Activated T-cell treated with anti-CD3 and anti-CD28 coated beads for 1 hour (primary cell): ENCODE data around the gene CD209.
A peak's percentile ranks its signal among the peaks of the same experiment; 100 is the strongest.

Experiments used
- DNase-seq: peaks from one replicate; pipeline ENCODE4 v3.0.0-alpha.2; 2020; ENCODE audit warnings: low read depth

The CD209 gene

DNA sequence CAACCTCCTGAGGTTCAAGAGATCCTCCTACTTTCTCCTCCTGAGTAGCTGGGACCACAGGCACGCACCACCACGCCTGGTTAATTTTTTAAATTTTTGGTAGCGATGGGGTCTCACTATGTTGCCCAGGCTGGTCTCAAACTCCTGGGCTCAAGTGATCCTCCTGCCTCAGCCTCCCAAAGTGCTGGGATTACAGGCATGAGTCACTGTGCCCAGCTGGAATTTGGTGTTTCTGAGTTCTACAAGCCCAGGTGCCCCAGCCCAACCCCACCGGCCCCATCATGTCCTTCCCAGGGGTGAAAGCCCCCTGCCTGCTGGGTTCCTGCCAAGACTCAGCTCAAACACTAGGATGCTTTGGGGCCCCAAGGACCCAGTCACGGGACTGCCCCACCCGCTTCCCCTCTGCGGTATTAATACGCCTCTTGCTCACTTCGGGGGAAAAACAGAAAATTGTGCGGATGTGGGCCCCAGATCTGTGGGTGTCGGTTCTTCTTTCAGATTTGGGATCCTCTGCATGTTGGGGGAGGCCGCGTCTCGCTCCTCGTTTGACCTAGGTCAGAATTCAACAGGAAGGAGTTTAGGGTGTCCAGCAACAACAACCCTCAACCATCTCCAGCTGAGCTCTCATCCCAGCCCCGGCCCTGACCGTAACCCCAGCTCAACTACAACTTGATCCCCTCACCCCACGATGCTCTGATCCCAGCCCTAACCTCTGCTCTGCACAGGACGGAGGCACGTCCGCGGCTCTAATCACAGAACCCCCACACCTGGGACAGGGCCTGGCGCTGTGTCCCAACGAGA lies 41.7 kb downstream of the CD209 start:
- DNase-seq = peak; percentile 55

DNA sequence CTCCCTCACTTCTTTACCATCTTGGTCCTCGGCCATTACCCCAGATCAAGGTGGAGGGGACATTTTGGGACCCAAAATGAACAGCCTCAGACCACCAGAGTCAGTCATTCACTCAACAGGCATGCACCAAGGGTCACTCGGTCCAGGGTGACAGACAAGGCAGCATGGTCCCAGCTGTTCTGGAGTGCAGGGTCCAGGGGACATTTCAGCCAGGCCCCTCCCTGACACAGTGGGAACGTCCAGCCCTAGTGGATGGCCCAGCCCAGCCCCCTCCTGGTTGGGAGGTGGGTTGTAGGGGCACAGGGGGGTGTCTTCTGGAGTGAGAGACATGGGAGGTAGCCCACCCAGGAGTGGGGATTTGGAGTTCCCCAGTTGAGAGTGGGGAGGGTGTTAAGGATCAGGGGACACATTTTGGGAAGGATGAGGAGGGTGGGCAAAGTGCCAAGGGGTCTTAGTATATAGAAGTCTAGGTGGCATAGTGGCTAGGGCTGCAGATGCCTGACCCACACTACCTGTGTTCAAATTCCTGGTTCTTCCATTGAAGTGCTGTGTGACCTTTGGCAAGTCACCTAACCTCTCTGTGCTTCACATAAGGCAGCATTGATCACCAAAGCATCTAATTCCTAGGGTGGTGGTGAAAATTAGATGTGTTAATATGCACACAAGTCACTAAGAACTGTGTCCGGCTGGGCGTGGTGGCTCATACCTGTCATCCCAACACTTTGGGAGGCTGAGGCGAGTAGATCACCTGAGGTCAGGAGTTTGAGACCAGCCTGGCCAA lies 42.9 kb downstream of the CD209 start:
- no peak for DNase-seq

DNA sequence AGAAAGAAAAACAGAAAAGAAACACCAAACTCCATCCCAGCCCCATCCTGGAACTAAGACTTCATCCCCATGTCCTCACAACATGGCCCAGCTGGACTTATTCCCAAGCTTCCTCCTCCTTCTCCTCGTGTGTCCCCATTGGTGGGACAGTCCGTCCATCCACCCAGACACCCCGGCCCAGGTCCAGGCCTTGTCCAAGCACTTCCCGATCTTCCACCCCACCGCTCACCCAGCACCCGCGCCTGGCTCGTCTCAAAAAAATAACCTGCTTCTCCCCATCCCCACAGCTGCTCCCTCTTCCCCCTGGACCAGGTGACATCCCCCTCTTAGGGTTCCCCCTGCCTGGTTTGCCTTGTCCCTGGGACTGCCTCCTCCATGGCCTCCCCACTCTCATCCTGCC lies 44.0 kb downstream of the CD209 start:
- DNase-seq = no peak

DNA sequence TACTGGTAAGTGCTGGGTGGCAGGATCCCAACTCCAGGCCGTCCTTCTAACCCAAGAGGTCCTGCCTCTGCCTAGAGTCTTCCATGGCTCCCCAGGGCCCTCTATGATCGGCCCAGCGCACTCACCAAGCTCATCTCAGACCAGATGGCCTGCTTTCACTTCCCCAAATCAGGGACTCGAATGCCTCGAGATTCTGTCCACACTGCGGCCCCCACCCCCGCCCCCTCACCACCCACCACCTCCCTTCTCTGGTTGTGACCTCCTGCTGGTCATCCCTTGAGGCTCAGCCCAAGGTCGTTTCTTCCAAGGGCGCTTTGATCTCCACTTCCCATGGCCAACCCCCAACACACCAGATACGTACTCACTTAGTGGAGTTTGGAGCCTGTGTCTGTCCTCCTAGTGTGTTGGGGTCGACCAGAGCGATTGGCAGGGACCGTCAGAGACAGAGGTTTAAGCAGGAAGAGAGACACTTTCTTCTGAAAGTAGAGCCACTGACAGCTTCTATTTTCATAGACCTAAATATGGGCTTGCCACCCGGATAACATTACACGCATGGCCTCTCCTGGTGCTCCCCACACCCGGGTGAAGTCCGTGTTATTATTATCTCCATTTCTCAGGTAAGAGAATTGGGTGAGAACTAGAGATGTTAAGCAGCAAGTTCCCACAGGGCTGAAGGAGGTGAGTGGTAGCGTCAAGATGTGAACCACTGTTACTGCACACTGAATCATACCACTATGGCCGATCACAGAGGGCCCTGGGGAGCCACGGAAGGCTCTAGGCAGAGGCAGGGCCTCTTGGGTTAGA lies 45.5 kb downstream of the CD209 start, which contains the start of gene FCER2:
TSS of gene FCER2 (minus strand) at position 478 of the 804 bp plus-strand sequence. CDS start 2,371 bp downstream, outside the sequence.
- no peak for DNase-seq

DNA sequence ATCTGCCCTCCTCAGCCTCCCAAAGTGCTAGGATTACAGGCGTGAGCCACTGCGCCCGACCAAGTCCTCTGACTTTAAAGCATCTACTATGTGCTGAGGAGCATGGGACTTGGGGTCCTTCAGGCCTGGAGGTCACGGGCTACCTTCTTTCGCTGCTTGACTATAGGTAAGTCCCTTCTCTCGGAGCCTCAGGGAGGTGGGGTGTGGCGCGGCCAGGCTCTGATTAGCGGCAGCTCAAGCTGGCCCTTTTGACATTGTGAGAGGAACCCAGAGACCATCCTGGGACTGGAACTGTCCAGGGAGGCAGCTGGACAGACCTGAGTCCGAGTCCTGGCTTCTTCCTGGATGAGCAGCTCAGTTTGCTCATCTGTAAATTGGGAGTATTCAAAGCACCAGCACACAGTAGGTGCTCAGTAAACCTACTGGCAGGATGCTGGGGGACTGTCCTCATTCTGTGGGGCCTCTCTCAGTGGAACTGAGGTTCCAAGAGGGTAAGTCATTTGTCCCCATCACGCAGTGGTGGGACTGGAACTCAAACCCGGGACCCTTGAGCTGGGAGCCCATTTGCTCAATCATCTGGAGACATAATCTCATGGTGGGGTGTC lies 46.2 kb downstream of the CD209 start:
- DNase-seq = no peak

DNA sequence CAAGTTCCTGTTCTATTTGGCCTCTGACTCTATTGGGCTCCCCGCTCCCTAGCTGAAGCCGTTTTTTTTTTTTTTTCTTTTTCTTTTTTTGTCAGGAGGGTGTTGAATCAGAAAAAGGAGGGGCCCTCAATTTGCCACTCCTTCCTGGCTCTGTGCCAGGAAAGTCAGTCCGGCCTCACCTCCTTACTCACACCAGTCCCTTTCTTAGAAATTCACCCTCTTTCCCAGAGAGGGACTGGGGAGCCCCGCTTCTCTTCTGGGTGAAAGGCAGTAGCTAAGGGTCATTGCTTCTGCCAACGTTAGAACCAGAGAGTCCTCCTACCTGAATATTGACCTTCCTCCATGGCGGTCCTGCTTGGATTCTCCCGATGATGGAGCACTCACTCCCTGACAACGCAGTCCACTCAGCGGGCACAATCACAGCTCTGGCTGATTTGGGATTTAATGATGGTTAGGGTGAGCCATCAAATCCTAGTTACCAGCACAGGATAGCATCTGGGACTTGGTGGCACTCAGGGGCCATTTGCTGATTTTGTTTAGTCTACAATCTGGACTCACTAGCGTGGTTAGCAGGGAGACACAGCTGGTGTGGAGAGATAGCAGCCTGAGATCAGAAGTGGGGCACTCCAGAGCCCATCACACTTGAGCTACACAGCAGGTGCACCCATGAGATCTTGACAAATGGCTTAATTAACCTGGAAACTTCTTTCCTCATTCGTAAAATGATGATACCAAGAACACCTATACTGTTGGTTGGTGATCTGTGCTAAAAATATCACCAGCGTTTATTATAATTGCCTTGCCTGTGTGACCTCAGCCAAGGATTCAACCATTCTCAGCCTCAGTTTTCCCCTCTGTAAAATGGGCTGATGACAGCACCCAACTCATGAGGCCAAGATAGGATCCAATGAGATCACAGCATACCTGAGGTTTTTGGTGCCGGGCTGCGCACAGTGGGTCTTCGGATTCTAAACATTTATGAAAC lies 47.6 kb downstream of the CD209 start:
- no peak for DNase-seq

DNA sequence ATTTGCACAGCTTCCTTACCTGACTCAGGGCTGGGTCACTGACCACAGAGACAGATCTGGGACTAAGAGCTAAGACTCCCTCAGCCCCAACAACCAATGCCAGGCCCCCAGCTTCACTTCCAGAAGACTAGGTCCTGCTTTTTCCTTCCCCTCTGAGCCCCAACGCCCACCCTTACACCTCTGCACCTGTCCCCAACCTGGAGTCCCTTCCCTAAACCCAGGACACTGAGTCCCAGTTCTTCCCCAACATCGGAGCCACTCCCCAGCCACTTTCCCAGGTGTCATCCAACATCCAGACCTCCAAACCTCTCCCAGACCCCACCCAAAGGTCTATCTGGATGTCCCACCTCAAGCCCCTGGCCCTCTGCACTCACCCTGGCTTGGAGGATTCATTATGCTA lies 48.3 kb downstream of the CD209 start:
- DNase-seq = no peak

DNA sequence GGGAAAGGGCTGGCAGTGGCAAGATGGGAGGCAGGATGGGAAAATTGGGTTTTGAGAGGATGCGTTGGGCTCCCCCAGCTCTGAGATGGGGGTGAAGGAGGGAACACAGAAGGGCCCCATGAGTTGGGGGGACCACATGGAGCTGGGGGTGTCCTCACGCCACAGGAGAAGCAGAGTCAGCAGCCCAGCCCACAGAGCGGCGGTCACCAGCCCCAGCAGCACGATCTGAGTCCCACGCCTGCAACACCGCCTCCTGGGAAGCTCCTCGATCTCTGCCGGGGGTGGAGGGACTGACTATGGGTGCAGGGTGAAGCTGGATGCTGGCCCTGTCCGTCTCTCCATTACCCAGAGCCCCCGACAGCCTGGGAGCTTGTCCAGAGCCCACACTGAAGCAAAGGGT lies 48.8 kb downstream of the CD209 start:
- DNase-seq = no peak

DNA sequence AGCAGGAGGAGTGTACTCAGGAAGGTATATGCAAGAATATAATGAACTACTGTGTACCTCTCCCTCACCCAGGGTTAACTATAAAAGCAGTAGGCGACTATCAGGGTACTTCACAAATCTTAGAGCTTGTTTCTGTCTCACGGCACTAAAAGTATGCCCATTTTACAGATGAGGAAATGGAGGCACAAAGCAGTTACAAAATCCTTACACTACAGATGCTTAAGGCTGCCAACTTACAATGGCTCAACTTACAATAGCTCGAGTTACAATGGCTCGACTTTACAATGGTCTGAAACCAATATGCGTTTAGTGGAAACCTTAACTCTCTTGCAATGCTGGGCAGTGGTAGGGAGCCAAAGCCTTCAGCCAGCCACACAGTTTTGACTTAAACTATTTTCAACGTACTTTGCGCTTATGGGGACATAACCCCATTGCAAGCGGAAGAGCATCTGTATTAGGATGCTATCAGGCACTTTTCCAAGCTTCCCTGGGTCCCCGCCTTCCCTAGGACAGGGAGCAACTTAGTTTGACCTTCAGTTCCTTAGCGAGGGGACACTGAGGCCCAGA lies 49.5 kb downstream of the CD209 start:
- DNase-seq = no peak

DNA sequence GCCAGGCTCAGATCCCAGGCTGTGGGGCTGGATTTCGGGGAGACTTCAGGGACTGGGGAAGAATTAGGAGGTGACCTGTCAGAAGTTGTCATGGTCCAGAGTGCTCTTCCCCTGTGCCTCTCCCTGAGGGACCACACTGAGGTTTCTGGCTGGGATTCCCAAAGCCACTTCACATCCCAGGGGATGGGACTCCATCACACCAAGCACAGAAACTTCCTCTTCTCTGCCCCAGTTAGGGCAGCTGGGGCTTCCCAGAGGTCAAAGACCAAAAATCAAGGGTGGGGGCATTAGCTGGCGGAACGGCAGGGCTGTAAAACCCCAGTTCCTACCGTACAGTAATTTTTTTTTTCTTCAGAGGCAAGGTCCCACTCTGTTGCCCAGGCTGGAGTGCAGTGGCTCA lies 52.8 kb downstream of the CD209 start:
- DNase-seq = no peak

DNA sequence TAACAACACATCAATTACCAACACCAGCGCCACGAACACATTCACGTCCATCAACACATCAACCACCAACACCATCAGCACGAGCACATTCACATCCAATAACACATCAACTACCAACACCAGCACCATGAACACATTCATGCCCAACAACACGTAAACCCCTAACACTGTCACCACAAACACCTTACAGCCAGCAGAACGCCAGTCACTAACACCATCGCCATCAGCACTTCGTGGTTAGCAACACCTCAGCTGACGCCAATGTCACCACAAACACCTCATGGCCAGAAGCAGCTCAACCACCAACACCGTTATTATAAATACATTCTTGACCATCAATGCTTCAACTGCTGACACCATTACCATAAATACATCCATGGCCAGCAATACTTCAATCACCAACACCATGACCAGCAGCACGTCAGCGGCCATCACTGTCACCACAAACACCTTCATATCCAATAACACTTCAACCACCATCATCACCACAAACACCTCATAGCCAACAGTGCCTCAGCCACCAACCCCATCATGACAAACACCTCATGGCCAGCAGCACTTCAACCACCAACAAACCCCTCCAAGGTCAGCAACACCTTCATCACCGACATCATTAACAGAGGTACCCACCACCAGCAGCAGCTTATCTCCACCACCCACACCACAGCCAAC lies 54.8 kb downstream of the CD209 start:
- DNase-seq = no peak

DNA sequence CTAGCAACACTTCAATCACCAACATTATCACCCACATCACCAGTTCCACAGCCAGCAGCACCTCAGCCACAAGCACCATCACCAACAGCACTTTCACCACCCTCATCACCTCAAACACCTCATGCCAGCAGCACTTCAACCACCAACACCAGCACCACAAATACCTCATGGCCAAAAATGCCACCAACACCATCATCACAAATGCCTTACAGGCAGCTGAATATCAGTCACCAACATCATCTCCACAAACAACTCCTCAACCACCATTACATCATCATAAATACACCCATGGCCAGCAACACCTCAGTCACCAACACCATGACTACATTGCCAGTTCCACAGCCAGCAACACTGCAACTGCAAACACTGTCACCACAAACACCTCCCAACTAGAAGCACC lies 55.8 kb downstream of the CD209 start:
- no peak for DNase-seq

DNA sequence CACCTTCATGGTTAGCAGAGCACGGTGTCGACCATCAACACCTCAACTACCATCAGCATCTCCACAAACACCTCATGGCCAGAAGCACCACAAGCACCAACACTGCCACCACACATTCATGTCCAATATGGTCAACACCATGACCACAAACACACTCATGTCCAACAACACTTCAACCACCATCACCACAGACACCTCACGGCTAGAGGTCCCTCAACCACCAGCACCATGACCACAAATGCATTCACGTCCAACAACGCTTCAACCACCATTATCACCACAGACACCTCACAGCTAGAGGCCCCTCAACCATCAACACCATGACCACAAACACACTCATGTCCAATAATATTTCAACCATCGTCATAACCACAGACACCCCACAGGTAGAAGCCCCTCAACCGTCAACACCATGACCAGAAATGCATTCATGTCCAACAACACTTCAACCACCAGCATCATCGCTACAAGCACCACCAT lies 56.5 kb downstream of the CD209 start:
- no peak for DNase-seq
